Measurements from ENCODE around the gene PPP1R2C. TPM values are rescaled to one million over a fixed set of nuclear protein-coding genes. Genes with fewer than 3 reads are reported as not detected.

PPP1R2C gene
- polyA plus RNA-seq, 4 donors = not detected

- DNase-seq (ENCODE audit: low read depth in 4 of 4, low spot score in 3 of 4) = no peak
These were observed 26.4 kb downstream of the PPP1R2C start for GRCh38 chrX:42751573-42751972.

GRCh38 chrX:42748067-42748850 lies 29.7 kb downstream of the PPP1R2C start:
- no peak for DNase-seq (ENCODE audit: low read depth in 4 of 4, low spot score in 3 of 4)

- DNase-seq (ENCODE audit: low read depth in 4 of 4, low spot score in 3 of 4) = no peak
These were observed 31.4 kb downstream of the PPP1R2C start for GRCh38 chrX:42746606-42747005.

GRCh38 chrX:42740456-42740855 lies 37.5 kb downstream of the PPP1R2C start:
- DNase-seq (ENCODE audit: low read depth in 4 of 4, low spot score in 3 of 4) = no peak

- DNase-seq (ENCODE audit: low read depth in 4 of 4, low spot score in 3 of 4) = no peak
These were observed 38.2 kb downstream of the PPP1R2C start for GRCh38 chrX:42739741-42740140.

- DNase-seq (ENCODE audit: low read depth in 4 of 4, low spot score in 3 of 4) = no peak
These were observed 38.7 kb downstream of the PPP1R2C start for GRCh38 chrX:42739258-42739657.

- DNase-seq (ENCODE audit: low read depth in 4 of 4, low spot score in 3 of 4) = no peak
These were observed 39.4 kb downstream of the PPP1R2C start for GRCh38 chrX:42738552-42738951.

GRCh38 chrX:42735250-42735649 lies 42.7 kb downstream of the PPP1R2C start:
- DNase-seq (ENCODE audit: low read depth in 4 of 4, low spot score in 3 of 4) = no peak

- no peak for DNase-seq (ENCODE audit: low read depth in 4 of 4, low spot score in 3 of 4)
These were observed 45.5 kb downstream of the PPP1R2C start for GRCh38 chrX:42732506-42732905.

Measured in left renal pelvis (tissue), 4 donors.